H1 (cell line): ENCODE measurements around the gene MYLIP.

Experiments
- CTCF ChIP-seq, 3 experiments: IDR thresholded peaks; 1 replicate in 2 of 3; 2 replicates in 1 of 3; pipeline versions ENCODE4 v1.5.1 to v1.6.1; 2011; ENCODE audit warnings: low read length in 3 of 3, mild to moderate bottlenecking in 3 of 3, inconsistent platforms in 2 of 3, low read depth in 1 of 3, moderate library complexity in 1 of 3; ENCODE audit not compliant: insufficient read depth in 1 of 3; ENCODE audit errors: control extremely low read depth in 1 of 3
- GABPA ChIP-seq: IDR thresholded peaks from 2 replicates; pipeline ENCODE4 v1.6.1; 2011; ENCODE audit warnings: mild to moderate bottlenecking, low read length, moderate library complexity, borderline replicate concordance; ENCODE audit not compliant: insufficient read depth
- NRF1 ChIP-seq: IDR thresholded peaks from 2 replicates; pipeline ENCODE4 v1.6.1; 2011; ENCODE audit warnings: mild to moderate bottlenecking, low read depth, low read length, improper control_type of control experiment
- POLR2A ChIP-seq, 2 experiments: IDR thresholded peaks; 1 replicate in 1 of 2; 2 replicates in 1 of 2; pipeline ENCODE4 v1.6.1; 2011; ENCODE audit warnings: low read depth in 2 of 2, low read length in 2 of 2, mild to moderate bottlenecking in 2 of 2; ENCODE audit errors: control extremely low read depth in 1 of 2
- RXRA ChIP-seq: IDR thresholded peaks from 2 replicates; pipeline ENCODE4 v1.6.1; 2011; ENCODE audit warnings: low read depth, mild to moderate bottlenecking, low read length, moderate library complexity; ENCODE audit not compliant: insufficient read depth
- SRF ChIP-seq: IDR thresholded peaks from 2 replicates; pipeline ENCODE4 v1.6.1; 2011; ENCODE audit warnings: mild to moderate bottlenecking, low read depth, low read length, moderate library complexity
- TEAD4 ChIP-seq: IDR thresholded peaks from 2 replicates; pipeline ENCODE4 v1.6.1; 2012; ENCODE audit warnings: low read depth, low read length, inconsistent platforms, mixed read lengths
- YY1 ChIP-seq: IDR thresholded peaks from 2 replicates; pipeline ENCODE4 v1.6.1; 2011; ENCODE audit warnings: low read depth, mild to moderate bottlenecking, low read length

- TF ChIP-seq CTCF (IDR thresholded peaks at IDR 0.05; ENCODE audit: control extremely low read depth in 1 of 3, insufficient read depth in 1 of 3, low read depth in 1 of 3, low read length in 3 of 3) = no peak
- no peak for TF ChIP-seq SRF
- TF ChIP-seq POLR2A (IDR thresholded peaks at IDR 0.05; ENCODE audit: control extremely low read depth in 1 of 2, low read depth in 2 of 2, low read length in 2 of 2) = no peak
- no peak for TF ChIP-seq TEAD4
- no peak for TF ChIP-seq NRF1
- no peak for TF ChIP-seq RXRA
- no peak for TF ChIP-seq GABPA
- no peak for TF ChIP-seq YY1
Observed at GRCh38 chr6:16163066-16163465, 34.2 kb downstream of the MYLIP start.
